Liver (tissue), 9 donors: ENCODE measurements around the gene USP48. TPM values are rescaled to one million over a fixed set of nuclear protein-coding genes. Genes with fewer than 3 reads are reported as not detected.

Source experiments
- DNase-seq: peaks from one replicate; pipeline ENCODE4 v3.0.0-alpha.2; 2017; ENCODE audit warnings: low spot score
- H3K27ac ChIP-seq, 2 donors: one replicate each; pipeline ENCODE4 v1.7.0; 2013; ENCODE audit warnings: inconsistent platforms in 2 of 2, low read length in 2 of 2, control low read depth in 1 of 2, low read depth in 1 of 2, mild to moderate bottlenecking in 1 of 2
- H3K27me3 ChIP-seq, 4 donors: one replicate each; pipeline versions ENCODE4 v1.6.1 to v1.7.0; 2013; ENCODE audit warnings: low read length in 3 of 4, inconsistent platforms in 1 of 4, mild to moderate bottlenecking in 1 of 4, moderate library complexity in 1 of 4; ENCODE audit not compliant: control insufficient read depth in 4 of 4, insufficient read depth in 4 of 4
- H3K36me3 ChIP-seq, 4 donors: one replicate each; pipeline versions ENCODE4 v1.6.1 to v1.7.0; 2013; ENCODE audit warnings: low read length in 3 of 4, mild to moderate bottlenecking in 3 of 4, low read depth in 1 of 4, moderate library complexity in 1 of 4; ENCODE audit not compliant: control insufficient read depth in 4 of 4, insufficient read depth in 3 of 4
- H3K4me1 ChIP-seq, 4 donors: one replicate each; pipeline versions ENCODE4 v1.6.1 to v1.7.0; 2013; ENCODE audit warnings: low read length in 3 of 4, mild to moderate bottlenecking in 3 of 4, moderate library complexity in 1 of 4; ENCODE audit not compliant: control insufficient read depth in 4 of 4, insufficient read depth in 4 of 4
- H3K4me3 ChIP-seq, 3 donors: one replicate each; pipeline versions ENCODE4 v1.6.1 to v1.7.0; 2013; ENCODE audit warnings: low read length in 3 of 3, control low read depth in 1 of 3, low read depth in 1 of 3, mild to moderate bottlenecking in 1 of 3
- H3K9ac ChIP-seq, 2 donors: one replicate each; pipeline ENCODE4 v1.7.0; 2013; ENCODE audit warnings: low read length in 2 of 2, mild to moderate bottlenecking in 2 of 2, moderate library complexity in 2 of 2, control low read depth in 1 of 2, low read depth in 1 of 2
- H3K9me3 ChIP-seq, 4 donors: one replicate each; pipeline versions ENCODE4 v1.6.1 to v1.7.0; 2013; ENCODE audit warnings: low read length in 3 of 4; ENCODE audit not compliant: control insufficient read depth in 4 of 4
- CTCF ChIP-seq: fragments of 150-350 bp; IDR thresholded peaks from 2 replicates; pipeline ENCODE4 v1.5.1; 2017; ENCODE audit warnings: improper control_type of control experiment, low read depth, low read length; ENCODE audit not compliant: missing input control
- EGR1 ChIP-seq, 2 donors: IDR thresholded peaks; 2 replicates each; pipeline ENCODE4 v1.6.1; 2016 to 2018; ENCODE audit warnings: antibody characterized with exemption in 2 of 2, low read depth in 2 of 2
- FOXA1 ChIP-seq: IDR thresholded peaks from 2 replicates; pipeline ENCODE4 v1.6.1; 2016; ENCODE audit warnings: antibody characterized with exemption
- GABPA ChIP-seq, 2 donors: IDR thresholded peaks in 1 of 2; conservative IDR thresholded peaks in 1 of 2; 2 replicates each; pipeline ENCODE4 v1.6.1; 2016; ENCODE audit warnings: antibody characterized with exemption in 2 of 2, mild to moderate bottlenecking in 1 of 2, moderate library complexity in 1 of 2
- HNF4A ChIP-seq, 2 donors: conservative IDR thresholded peaks; 2 replicates each; pipeline ENCODE4 v1.6.1; 2016; ENCODE audit warnings: antibody characterized with exemption in 2 of 2, mild to moderate bottlenecking in 2 of 2
- HNF4G ChIP-seq: IDR thresholded peaks from 2 replicates; pipeline ENCODE4 v1.6.1; 2016; ENCODE audit warnings: antibody characterized with exemption
- JUND ChIP-seq, 2 donors: IDR thresholded peaks; 2 replicates each; pipeline ENCODE4 v1.6.1; 2016; ENCODE audit warnings: antibody characterized with exemption in 2 of 2
- NR2F2 ChIP-seq: IDR thresholded peaks from 2 replicates; pipeline ENCODE4 v1.6.1; 2016; ENCODE audit warnings: antibody characterized with exemption
- RAD21 ChIP-seq, 2 donors: IDR thresholded peaks; 2 replicates each; pipeline ENCODE4 v1.6.1; 2016; ENCODE audit warnings: antibody characterized with exemption in 2 of 2, mild to moderate bottlenecking in 2 of 2
- RXRA ChIP-seq, 2 donors: IDR thresholded peaks; 2 replicates each; pipeline ENCODE4 v1.6.1; 2017 to 2018; ENCODE audit warnings: antibody characterized with exemption in 2 of 2, mild to moderate bottlenecking in 1 of 2
- SP1 ChIP-seq: IDR thresholded peaks from 2 replicates; pipeline ENCODE4 v1.6.1; 2018; ENCODE audit warnings: antibody characterized with exemption, mild to moderate bottlenecking
- TAF1 ChIP-seq: conservative IDR thresholded peaks from 2 replicates; pipeline ENCODE4 v1.6.1; 2016; ENCODE audit warnings: antibody characterized with exemption, mild to moderate bottlenecking
- YY1 ChIP-seq: IDR thresholded peaks from 2 replicates; pipeline ENCODE4 v1.6.1; 2016; ENCODE audit warnings: antibody characterized with exemption, mild to moderate bottlenecking
- ZBTB33 ChIP-seq: IDR thresholded peaks from 2 replicates; pipeline ENCODE4 v1.6.1; 2016; ENCODE audit warnings: antibody characterized with exemption
- WGBS: extraction: QIAGEN DNeasy Blood & Tissue Kit; methylation state at CpG from one replicate; pipeline ENCODE4 v1.1.7; 2013; 5-methylcytosine and 5-hydroxymethylcytosine counted together
- polyA plus RNA-seq, 2 donors: library from polyadenylated mRNA; stranded (reverse) in 1 of 2; unstranded in 1 of 2; fragments of 200-250 nt in 1 of 2; fragments of >200 nt in 1 of 2; fragmentation: Nextera tagmentation in 1 of 2; extraction: Ambion mirVana in 1 of 2; gene quantifications; one replicate each; pipeline versions ENCODE4 v1.2.1 to v1.2.3, GENCODE V29; 2013 to 2015
- total RNA-seq, 2 donors: library from RNA; depleted of rRNA; stranded (reverse); fragments of >200 nt; gene quantifications; one replicate each; pipeline ENCODE4 v1.2.3, GENCODE V29; 2014
- TF ChIP-seq, protein P1 (sequence below): IDR thresholded peaks from 2 replicates; pipeline ENCODE4 v1.6.1; 2016; ENCODE audit warnings: antibody characterized with exemption, mild to moderate bottlenecking
- TF ChIP-seq, protein P2 (sequence below): IDR thresholded peaks from 2 replicates; pipeline ENCODE4 v1.6.1; 2016; ENCODE audit warnings: antibody characterized with exemption
- TF ChIP-seq, protein P3 (sequence below): IDR thresholded peaks from 2 replicates; pipeline ENCODE4 v1.6.1; 2016; ENCODE audit warnings: antibody characterized with exemption
- donor health status: healthy.
- donor health status: healthy.
- donor health status: healthy.
- donor health status: healthy.
- donor health status: healthy.

USP48 gene
- total and polyA plus RNA-seq, 4 donors = 7.8 to 34.9 (median 23.1) TPM

DNA sequence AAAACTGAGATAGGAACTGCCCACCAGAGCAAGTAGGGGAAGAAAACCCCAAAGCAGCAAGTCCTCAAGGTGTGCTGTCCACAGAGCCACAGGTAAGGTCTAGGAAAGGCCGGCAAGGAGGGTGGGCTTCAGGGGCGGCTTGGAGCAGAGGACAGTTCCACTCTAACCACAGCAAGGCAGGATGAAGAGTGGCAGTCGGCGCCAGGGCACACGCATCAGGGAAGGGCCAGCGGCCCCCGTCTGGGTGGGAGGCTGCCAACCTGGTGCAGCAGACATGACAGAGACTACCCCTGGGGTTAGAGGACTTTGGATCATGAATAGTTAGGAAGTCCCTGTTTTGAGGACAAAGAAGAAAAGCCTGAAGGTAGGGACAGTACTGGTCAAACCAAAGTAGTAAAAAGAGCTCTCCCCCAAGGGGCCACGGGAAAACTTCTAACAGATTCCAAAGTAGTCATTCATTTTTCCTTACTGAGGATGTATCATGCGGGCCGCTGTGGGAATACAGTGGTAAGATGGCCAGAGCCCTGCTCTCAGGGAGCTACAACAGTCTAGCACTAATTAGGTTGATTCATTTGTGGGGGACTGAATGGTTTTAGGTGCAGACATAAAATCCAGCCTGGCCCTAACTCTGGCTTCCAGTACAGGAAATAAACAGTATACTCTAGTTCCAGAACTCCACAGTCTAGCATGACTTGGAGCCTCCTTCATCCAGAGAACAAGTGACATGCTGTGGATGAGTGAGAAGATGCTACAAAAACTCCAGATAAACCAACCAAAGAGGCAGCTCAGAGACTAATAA lies 110.3 kb downstream of the USP48 start:
- no peak overlapping the region for H3K9ac ChIP-seq
- no peak for DNase-seq
- WGBS = 89% methylated on average over 10 of the region's 10 CpGs
- no peak for TF ChIP-seq RAD21 (IDR thresholded peaks at IDR 0.05)
- no peak for TF ChIP-seq YY1
- TF ChIP-seq CTCF = no peak
- TF ChIP-seq NR2F2 = peak; percentile 4
- no peak for TF ChIP-seq HNF4G
- TF ChIP-seq, protein P1, sequence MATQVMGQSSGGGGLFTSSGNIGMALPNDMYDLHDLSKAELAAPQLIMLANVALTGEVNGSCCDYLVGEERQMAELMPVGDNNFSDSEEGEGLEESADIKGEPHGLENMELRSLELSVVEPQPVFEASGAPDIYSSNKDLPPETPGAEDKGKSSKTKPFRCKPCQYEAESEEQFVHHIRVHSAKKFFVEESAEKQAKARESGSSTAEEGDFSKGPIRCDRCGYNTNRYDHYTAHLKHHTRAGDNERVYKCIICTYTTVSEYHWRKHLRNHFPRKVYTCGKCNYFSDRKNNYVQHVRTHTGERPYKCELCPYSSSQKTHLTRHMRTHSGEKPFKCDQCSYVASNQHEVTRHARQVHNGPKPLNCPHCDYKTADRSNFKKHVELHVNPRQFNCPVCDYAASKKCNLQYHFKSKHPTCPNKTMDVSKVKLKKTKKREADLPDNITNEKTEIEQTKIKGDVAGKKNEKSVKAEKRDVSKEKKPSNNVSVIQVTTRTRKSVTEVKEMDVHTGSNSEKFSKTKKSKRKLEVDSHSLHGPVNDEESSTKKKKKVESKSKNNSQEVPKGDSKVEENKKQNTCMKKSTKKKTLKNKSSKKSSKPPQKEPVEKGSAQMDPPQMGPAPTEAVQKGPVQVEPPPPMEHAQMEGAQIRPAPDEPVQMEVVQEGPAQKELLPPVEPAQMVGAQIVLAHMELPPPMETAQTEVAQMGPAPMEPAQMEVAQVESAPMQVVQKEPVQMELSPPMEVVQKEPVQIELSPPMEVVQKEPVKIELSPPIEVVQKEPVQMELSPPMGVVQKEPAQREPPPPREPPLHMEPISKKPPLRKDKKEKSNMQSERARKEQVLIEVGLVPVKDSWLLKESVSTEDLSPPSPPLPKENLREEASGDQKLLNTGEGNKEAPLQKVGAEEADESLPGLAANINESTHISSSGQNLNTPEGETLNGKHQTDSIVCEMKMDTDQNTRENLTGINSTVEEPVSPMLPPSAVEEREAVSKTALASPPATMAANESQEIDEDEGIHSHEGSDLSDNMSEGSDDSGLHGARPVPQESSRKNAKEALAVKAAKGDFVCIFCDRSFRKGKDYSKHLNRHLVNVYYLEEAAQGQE = no peak
- no peak for TF ChIP-seq HNF4A (conservative IDR thresholded peaks at IDR 0.05)
- no peaks in the 10 kb centered on the region for H3K9me3 ChIP-seq
- H3K27ac ChIP-seq = peak overlapping the region in 1 of 2 donors; percentile 56
- no peak overlapping the region for H3K4me3 ChIP-seq
- peaks cover 20 to 45% (median 33%) of the 10 kb centered on the region in 4 donors for H3K4me1 ChIP-seq
- peaks cover 0 to 3% (median 2%) of the 10 kb centered on the region in 4 donors for H3K36me3 ChIP-seq
- H3K27me3 ChIP-seq = no peaks in the 10 kb centered on the region

DNA sequence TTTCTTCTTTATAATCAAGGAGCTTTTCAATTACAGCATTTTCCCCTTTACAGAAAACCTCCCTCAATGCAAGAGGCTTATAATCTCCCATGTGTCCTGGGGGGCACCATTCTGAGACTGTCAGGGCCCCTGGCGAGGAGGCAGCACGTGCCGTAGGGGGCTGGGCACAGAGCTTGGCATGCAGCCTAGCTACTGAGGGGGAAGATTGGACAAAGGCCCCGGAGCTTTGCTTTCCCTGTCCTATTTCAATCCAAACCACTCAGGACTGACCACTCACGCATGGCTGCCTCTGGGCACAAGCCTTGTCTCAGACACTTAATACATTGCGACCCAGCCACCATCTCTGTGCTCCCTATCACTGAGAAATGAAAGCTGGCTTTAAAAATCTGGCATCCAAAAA lies 111.0 kb downstream of the USP48 start:
- DNase-seq = no peak
- H3K36me3 ChIP-seq = peaks cover 0 to under 1% (median 0%) of the 10 kb centered on the region in 4 donors
- H3K27ac ChIP-seq = no peak overlapping the region
- no peak overlapping the region for H3K9ac ChIP-seq
- no peaks in the 10 kb centered on the region for H3K9me3 ChIP-seq
- H3K4me1 ChIP-seq = peaks cover 20 to 47% (median 33%) of the 10 kb centered on the region in 4 donors
- no peak for TF ChIP-seq RAD21 (IDR thresholded peaks at IDR 0.05)
- no peak for TF ChIP-seq EGR1 (IDR thresholded peaks at IDR 0.05; ENCODE audit: low read depth in 2 of 2)
- TF ChIP-seq RXRA (IDR thresholded peaks at IDR 0.05) = no peak
- no peak for TF ChIP-seq FOXA1
- no peak for TF ChIP-seq JUND (IDR thresholded peaks at IDR 0.05)
- no peak for TF ChIP-seq GABPA (IDR thresholded peaks at IDR 0.05 in 1 of 2, conservative IDR thresholded peaks at IDR 0.05 in 1 of 2)
- TF ChIP-seq, protein P2, sequence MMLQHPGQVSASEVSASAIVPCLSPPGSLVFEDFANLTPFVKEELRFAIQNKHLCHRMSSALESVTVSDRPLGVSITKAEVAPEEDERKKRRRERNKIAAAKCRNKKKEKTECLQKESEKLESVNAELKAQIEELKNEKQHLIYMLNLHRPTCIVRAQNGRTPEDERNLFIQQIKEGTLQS = no peak
- no peak for TF ChIP-seq TAF1
- TF ChIP-seq ZBTB33 = no peak
- TF ChIP-seq SP1 = no peak
- no peak for TF ChIP-seq NR2F2
- TF ChIP-seq, protein P1 = no peak
- TF ChIP-seq, protein P3, sequence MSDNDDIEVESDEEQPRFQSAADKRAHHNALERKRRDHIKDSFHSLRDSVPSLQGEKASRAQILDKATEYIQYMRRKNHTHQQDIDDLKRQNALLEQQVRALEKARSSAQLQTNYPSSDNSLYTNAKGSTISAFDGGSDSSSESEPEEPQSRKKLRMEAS = no peak
- no peak for TF ChIP-seq YY1
- TF ChIP-seq HNF4A (conservative IDR thresholded peaks at IDR 0.05) = no peak
- H3K27me3 ChIP-seq = no peaks in the 10 kb centered on the region
- 43% methylated on average over 6 of the region's 6 CpGs for WGBS
- no peak overlapping the region for H3K4me3 ChIP-seq
